ENCODE data around the gene PRSS57. TPM values are rescaled to one million over a fixed set of nuclear protein-coding genes. Genes with fewer than 3 reads are reported as not detected.
"Not testable (repeated sequence)": the region's sequence is repeated elsewhere in the genome, so short reads cannot be mapped to it uniquely, and the experiment has no call there.

PRSS57 gene
- total RNA-seq, 1 experiment from 2014 or later: not detected

- DNase-seq (ENCODE audit: low spot score): no peak
These were observed 28.0 kb upstream of the PRSS57 start for GRCh38 chr19:723247-723646.

GRCh38 chr19:722553-723101, 27.4 kb upstream of the PRSS57 start:
- DNase-seq (ENCODE audit: low spot score): no peak

- no peak for DNase-seq (ENCODE audit: low spot score)
These were observed 25.3 kb upstream of the PRSS57 start for GRCh38 chr19:720345-721160.

- DNase-seq (ENCODE audit: low spot score): no peak
These were observed 24.5 kb upstream of the PRSS57 start for GRCh38 chr19:719636-720344.

GRCh38 chr19:718991-719512, 23.8 kb upstream of the PRSS57 start:
- no peak for DNase-seq (ENCODE audit: low spot score)

- no peak for DNase-seq (ENCODE audit: low spot score)
These were observed 23.1 kb upstream of the PRSS57 start for GRCh38 chr19:718251-718951.

- no peak for DNase-seq (ENCODE audit: low spot score)
These were observed 20.1 kb upstream of the PRSS57 start for GRCh38 chr19:715347-715746.

- no peak for DNase-seq (ENCODE audit: low spot score)
These were observed 16.0 kb upstream of the PRSS57 start for GRCh38 chr19:711254-711653.

GRCh38 chr19:710767-711166, 15.5 kb upstream of the PRSS57 start:
- no peak for DNase-seq (ENCODE audit: low spot score)

GRCh38 chr19:709965-710571, 14.8 kb upstream of the PRSS57 start:
- no peak for DNase-seq (ENCODE audit: low spot score)

- DNase-seq (ENCODE audit: low spot score): no peak
These were observed 14.1 kb upstream of the PRSS57 start for GRCh38 chr19:709196-709964.

GRCh38 chr19:708154-709143, 13.2 kb upstream of the PRSS57 start, which contains the start of gene PALM:
TSS of gene PALM (plus strand) at chr19:708935. CDS start at chr19:709147, 212 bp downstream.
- no peak for DNase-seq (ENCODE audit: low spot score)

GRCh38 chr19:704447-704741, 9.1 kb upstream of the PRSS57 start:
- DNase-seq (ENCODE audit: low spot score): no peak

- DNase-seq (ENCODE audit: low spot score): no peak
These were observed 8.6 kb upstream of the PRSS57 start for GRCh38 chr19:703651-704446.

GRCh38 chr19:703329-703650, 8.0 kb upstream of the PRSS57 start:
- DNase-seq (ENCODE audit: low spot score): no peak

- DNase-seq (ENCODE audit: low spot score): not testable (repeated sequence)
These were observed 7.6 kb upstream of the PRSS57 start for GRCh38 chr19:702847-703246.

GRCh38 chr19:699885-700284, 4.6 kb upstream of the PRSS57 start:
- not testable (repeated sequence) for DNase-seq (ENCODE audit: low spot score)

- DNase-seq (ENCODE audit: low spot score): not testable (repeated sequence)
These were observed 3.3 kb upstream of the PRSS57 start for GRCh38 chr19:698529-698928.

Measured in H4 (cell line).